Large intestine (tissue), 3 donors: ENCODE data around the gene CRB3. TPM values are rescaled to one million over a fixed set of nuclear protein-coding genes. Genes with fewer than 3 reads are reported as not detected.

Source experiments
- DNase-seq, 2 donors: peaks; one replicate each; pipeline versions ENCODE4 v3.0.0 to v3.0.0-alpha.2; 2013
- H3K27ac ChIP-seq: one replicate; pipeline ENCODE4 v1.5.1; 2013; ENCODE audit warnings: low read length
- H3K27me3 ChIP-seq: 2 replicates; pipeline ENCODE4 v1.6.1; 2013; ENCODE audit warnings: low read length; ENCODE audit not compliant: control insufficient read depth, insufficient read depth
- H3K36me3 ChIP-seq: 2 replicates; pipeline ENCODE4 v1.6.1; 2013; ENCODE audit warnings: low read length; ENCODE audit not compliant: control insufficient read depth, insufficient read depth
- H3K4me1 ChIP-seq: one replicate; pipeline ENCODE4 v1.6.1; 2013; ENCODE audit warnings: low read length; ENCODE audit not compliant: control insufficient read depth, insufficient read depth
- H3K4me3 ChIP-seq: one replicate; pipeline ENCODE4 v1.5.1; 2013; ENCODE audit warnings: low read length
- H3K9me3 ChIP-seq: one replicate; pipeline ENCODE4 v1.6.1; 2013; ENCODE audit warnings: mild to moderate bottlenecking, low read depth, low read length, moderate library complexity; ENCODE audit not compliant: control insufficient read depth
- WGBS: methylation state at CpG from one replicate; pipeline ENCODE4 v1.1.5; 2013; ENCODE audit warnings: low lambda C conversion rate; ENCODE audit not compliant: insufficient coverage; 5-methylcytosine and 5-hydroxymethylcytosine counted together
- polyA plus RNA-seq: library from polyadenylated mRNA; unstranded; fragments of 120-200 nt; gene quantifications from one replicate; pipeline ENCODE4 v1.2.1, GENCODE V29; 2013

CRB3 gene
- polyA plus RNA-seq, 1 donor = 41.7 TPM

GRCh38 chr19:6433663-6434062 lies 30.4 kb upstream of the CRB3 start, which contains the start of gene SLC25A41:
Gene SLC25A41 (minus strand): TSS chr19:6433763. CDS start chr19:6433693, 70 bp downstream.
- no peak within 1 kb of the TSS for H3K27ac ChIP-seq
- no peak for DNase-seq
- no CpG with 5 or more reads among the region's 10 CpGs for WGBS
- no peaks in the 10 kb centered on the region for H3K36me3 ChIP-seq
- H3K9me3 ChIP-seq = no peaks in the 10 kb centered on the region
- H3K4me3 ChIP-seq = no peak within 1 kb of the TSS
- H3K27me3 ChIP-seq = peaks cover 7% of the 10 kb centered on the region
- no peaks in the 10 kb centered on the region for H3K4me1 ChIP-seq

DNA sequence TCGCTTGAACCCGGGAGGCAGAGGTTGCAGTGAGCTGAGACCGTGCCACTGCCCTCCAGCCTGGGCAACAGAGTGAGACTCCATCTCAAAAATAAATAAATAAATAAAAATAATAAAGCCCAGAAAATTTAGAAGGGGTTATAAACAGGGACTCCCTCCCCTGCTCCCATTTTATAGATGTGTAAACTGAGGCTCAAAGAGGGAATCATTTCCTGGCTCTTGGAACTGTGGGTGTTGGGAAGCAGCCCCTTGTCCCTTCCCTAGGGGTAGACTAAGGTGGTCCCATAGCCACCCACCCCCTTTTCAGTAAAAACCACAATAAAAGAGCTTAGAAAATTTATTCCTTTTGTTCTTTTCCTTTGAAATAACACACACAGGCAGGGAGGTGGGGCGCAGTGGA lies 24.3 kb upstream of the CRB3 start:
- H3K4me1 ChIP-seq = no peaks in the 10 kb centered on the region
- no peak overlapping the region for H3K27ac ChIP-seq
- no peak overlapping the region for H3K4me3 ChIP-seq
- no peaks in the 10 kb centered on the region for H3K9me3 ChIP-seq
- no CpG with 5 or more reads among the region's 4 CpGs for WGBS
- H3K27me3 ChIP-seq = no peaks in the 10 kb centered on the region
- no peaks in the 10 kb centered on the region for H3K36me3 ChIP-seq
- no peak for DNase-seq

GRCh38 chr19:6440905-6441304 lies 23.2 kb upstream of the CRB3 start:
- WGBS = 80% methylated on average over 2 of the region's 3 CpGs
- H3K4me1 ChIP-seq = no peaks in the 10 kb centered on the region
- no peak for DNase-seq
- no peaks in the 10 kb centered on the region for H3K36me3 ChIP-seq
- no peak overlapping the region for H3K27ac ChIP-seq
- H3K27me3 ChIP-seq = no peaks in the 10 kb centered on the region
- no peak overlapping the region for H3K4me3 ChIP-seq
- peaks cover 2% of the 10 kb centered on the region for H3K9me3 ChIP-seq

- Histone ChIP-seq H3K27ac (no peak overlapping the region), H3K9me3 (peaks cover 2% of the 10 kb centered on the region), H3K4me1 (no peaks in the 10 kb centered on the region), H3K36me3 (peaks cover 3% of the 10 kb centered on the region), H3K4me3 (no peak overlapping the region), H3K27me3 (no peaks in the 10 kb centered on the region)
- no CpG with 5 or more reads among the region's 13 CpGs for WGBS
- no peak for DNase-seq
Measured at GRCh38 chr19:6442087-6442688, 21.9 kb upstream of the CRB3 start.

DNA sequence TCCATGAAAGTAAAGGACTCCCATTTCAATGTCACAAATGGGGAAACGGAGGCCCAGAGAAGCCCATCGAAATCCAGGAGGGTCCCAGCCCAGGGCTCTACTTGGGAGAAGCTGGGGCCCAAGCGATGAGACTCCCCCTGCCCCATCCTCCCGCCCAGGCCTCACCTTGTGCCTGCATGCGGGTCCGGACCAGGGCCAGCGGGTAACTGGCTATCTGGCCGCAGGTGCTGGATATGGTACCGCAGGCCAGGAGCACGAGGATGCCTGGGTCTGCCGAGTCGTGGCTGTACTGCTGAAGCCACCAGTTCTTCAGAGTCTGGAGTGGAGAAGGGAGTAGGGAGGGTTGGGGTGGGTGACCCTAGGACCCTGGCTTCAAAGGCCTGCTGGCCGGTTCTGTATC lies 20.1 kb upstream of the CRB3 start:
- no peaks in the 10 kb centered on the region for H3K27me3 ChIP-seq
- H3K9me3 ChIP-seq = peaks cover 2% of the 10 kb centered on the region
- no peak overlapping the region for H3K4me3 ChIP-seq
- H3K36me3 ChIP-seq = peaks cover 3% of the 10 kb centered on the region
- no CpG with 5 or more reads among the region's 13 CpGs for WGBS
- DNase-seq = no peak
- H3K4me1 ChIP-seq = no peaks in the 10 kb centered on the region
- no peak overlapping the region for H3K27ac ChIP-seq

DNA sequence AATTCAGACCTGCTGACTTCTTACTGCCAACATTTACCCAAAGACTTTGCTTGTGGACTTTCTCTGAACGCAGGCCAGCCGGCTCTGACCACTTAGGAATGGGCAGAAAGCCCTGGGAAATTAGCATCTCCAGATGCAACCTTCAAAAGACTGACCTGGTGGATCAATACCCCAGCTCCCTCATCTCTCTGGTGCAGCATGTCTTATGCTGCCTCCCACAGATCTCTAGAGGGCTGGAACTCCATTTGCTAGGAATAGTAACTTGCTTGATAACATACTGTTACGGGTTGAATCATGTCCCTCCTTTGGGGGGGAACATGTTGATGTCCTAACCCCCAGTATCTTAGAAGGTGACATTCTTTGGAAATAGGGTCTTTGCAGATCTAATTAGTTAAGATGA lies 17.6 kb upstream of the CRB3 start:
- Histone ChIP-seq H3K4me1 (no peaks in the 10 kb centered on the region), H3K27me3 (no peaks in the 10 kb centered on the region), H3K36me3 (peaks cover 7% of the 10 kb centered on the region), H3K9me3 (peaks cover 2% of the 10 kb centered on the region), H3K27ac (no peak overlapping the region), H3K4me3 (no peak overlapping the region)
- DNase-seq = no peak
- no CpG with 5 or more reads among the region's 3 CpGs for WGBS

- no CpG with 5 or more reads among the region's 3 CpGs for WGBS
- no peak for DNase-seq
- Histone ChIP-seq H3K27me3 (no peaks in the 10 kb centered on the region), H3K27ac (no peak overlapping the region), H3K9me3 (peaks cover 2% of the 10 kb centered on the region), H3K36me3 (peaks cover 14% of the 10 kb centered on the region), H3K4me3 (no peak overlapping the region), H3K4me1 (no peaks in the 10 kb centered on the region)
Measured at GRCh38 chr19:6448045-6448444, 16.0 kb upstream of the CRB3 start.

GRCh38 chr19:6450166-6450565 lies 13.9 kb upstream of the CRB3 start:
- Histone ChIP-seq H3K27ac (no peak overlapping the region), H3K36me3 (peaks cover 26% of the 10 kb centered on the region), H3K27me3 (no peaks in the 10 kb centered on the region), H3K4me3 (no peak overlapping the region), H3K9me3 (peaks cover 11% of the 10 kb centered on the region), H3K4me1 (no peaks in the 10 kb centered on the region)
- no peak for DNase-seq
- WGBS = no CpG with 5 or more reads among the region's 5 CpGs

DNA sequence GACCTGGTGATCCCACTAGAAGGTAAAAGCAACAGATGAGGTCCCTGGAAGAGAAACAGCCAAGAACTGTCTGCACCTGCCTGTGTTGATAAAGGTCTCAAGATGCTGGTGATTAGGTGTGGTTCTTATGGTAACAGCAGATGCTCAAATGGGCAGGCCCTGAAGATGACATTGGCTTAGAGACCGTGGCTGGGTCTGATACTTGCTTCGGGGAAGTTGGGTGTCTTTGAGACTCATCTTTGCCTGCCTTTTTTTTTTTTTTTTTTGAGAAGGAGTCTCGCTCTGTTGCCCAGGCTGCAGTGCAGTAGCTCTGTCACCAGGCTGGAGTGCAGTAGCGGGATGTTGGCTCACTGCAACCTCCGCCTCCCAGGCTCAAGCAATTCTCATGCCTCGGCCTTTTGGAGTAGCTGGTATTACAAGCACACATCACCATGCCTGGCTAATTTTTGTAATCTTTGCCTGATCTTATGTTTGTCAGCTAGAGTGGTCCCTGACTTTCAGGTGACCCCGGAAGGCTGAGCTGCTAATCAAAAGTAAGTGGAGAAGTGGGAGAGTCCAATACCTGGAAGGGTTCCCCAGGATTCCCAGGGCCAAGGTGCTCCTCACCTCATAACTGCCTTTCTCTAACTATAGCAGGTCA lies 12.4 kb upstream of the CRB3 start:
- Histone ChIP-seq H3K9me3 (peaks cover 9% of the 10 kb centered on the region), H3K4me3 (no peak overlapping the region), H3K4me1 (no peaks in the 10 kb centered on the region), H3K27me3 (no peaks in the 10 kb centered on the region), H3K36me3 (peaks cover 29% of the 10 kb centered on the region), H3K27ac (no peak overlapping the region)
- DNase-seq = no peak
- WGBS = no CpG with 5 or more reads among the region's 7 CpGs

DNA sequence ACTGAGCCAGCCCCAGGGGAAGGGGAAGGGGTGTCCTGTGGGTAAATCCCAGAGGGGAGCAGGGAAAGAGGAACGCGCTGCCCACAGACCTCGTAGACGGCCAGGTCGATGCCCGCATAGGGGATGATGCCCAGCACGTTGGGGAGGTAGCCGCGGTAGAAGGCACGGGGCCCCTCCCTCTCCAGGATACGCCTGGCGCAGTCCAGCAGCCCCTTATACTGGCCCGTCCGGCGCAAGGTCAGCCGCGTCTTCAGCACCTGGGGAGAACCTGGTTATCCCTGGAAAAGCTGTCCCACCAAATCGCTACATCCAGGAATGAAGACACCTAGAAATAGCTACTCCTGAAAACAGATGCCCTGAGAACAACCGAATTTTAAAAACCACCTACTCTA lies 11.9 kb upstream of the CRB3 start:
- Histone ChIP-seq H3K36me3 (peaks cover 29% of the 10 kb centered on the region), H3K27ac (no peak overlapping the region), H3K4me3 (no peak overlapping the region), H3K27me3 (no peaks in the 10 kb centered on the region), H3K9me3 (peaks cover 9% of the 10 kb centered on the region), H3K4me1 (no peaks in the 10 kb centered on the region)
- DNase-seq = no peak
- no CpG with 5 or more reads among the region's 19 CpGs for WGBS

DNA sequence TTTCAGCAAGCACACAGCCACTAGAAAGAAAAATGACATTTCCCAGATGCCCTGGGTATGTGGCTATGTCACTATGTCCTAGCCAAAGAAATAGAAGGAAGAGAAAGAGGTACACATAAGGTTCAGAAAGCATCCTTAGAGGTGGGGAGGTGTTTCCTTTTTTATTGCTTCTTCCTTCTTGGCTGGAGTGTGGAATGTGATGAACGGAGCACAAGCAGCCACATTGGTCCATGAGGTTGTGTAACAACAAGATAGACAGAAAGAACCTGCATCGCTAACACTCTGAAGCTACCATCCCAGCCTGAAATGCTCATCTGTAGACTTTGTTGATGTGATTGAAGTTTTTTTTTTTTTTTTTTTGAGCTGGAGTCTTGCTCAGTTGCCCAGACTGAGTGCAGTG lies 11.2 kb upstream of the CRB3 start:
- Histone ChIP-seq H3K9me3 (peaks cover 9% of the 10 kb centered on the region), H3K27me3 (no peaks in the 10 kb centered on the region), H3K4me1 (no peaks in the 10 kb centered on the region), H3K4me3 (no peak overlapping the region), H3K27ac (no peak overlapping the region), H3K36me3 (peaks cover 32% of the 10 kb centered on the region)
- no peak for DNase-seq
- no CpG with 5 or more reads among the region's 2 CpGs for WGBS
